H7 (cell line): ENCODE results near the gene LEMD1. TPM values are rescaled to one million over a fixed set of nuclear protein-coding genes. Genes with fewer than 3 reads are reported as not detected.
A peak's percentile ranks its signal among the peaks of the same experiment; 100 is the strongest.
"Not testable (repeated sequence)": the region's sequence is repeated elsewhere in the genome, so short reads cannot be mapped to it uniquely, and the experiment has no call there.

Source experiments
- DNase-seq: peaks from one replicate; pipeline ENCODE4 v3.0.0; 2012
- H3K27me3 ChIP-seq: 2 replicates; pipeline ENCODE4 v1.6.0; 2011; ENCODE audit warnings: mild to moderate bottlenecking, low read length; ENCODE audit not compliant: control insufficient read depth, insufficient read depth
- H3K36me3 ChIP-seq: replicated peaks from 2 replicates; pipeline ENCODE4 v1.5.1; 2011; ENCODE audit warnings: low read length; ENCODE audit not compliant: control insufficient read depth, insufficient read depth
- H3K4me3 ChIP-seq: 2 replicates; pipeline ENCODE4 v1.5.1; 2011; ENCODE audit warnings: low read depth, mild to moderate bottlenecking, control low read depth, low read length, moderate library complexity; ENCODE audit not compliant: insufficient read depth
- total RNA-seq: library from RNA; depleted of rRNA; stranded (reverse); fragments of >200 nt; shearing (Covaris generic); gene quantifications from 2 replicates; pipeline ENCODE4 v1.2.3, GENCODE V29; 2014

LEMD1 gene
- total RNA-seq, 1 experiment from 2014 or later: 19.4 TPM

GRCh38 chr1:205370780-205371179 is 51.1 kb downstream of the LEMD1 start:
- no peaks in the 10 kb centered on the region for H3K36me3 ChIP-seq
- no peak overlapping the region for H3K4me3 ChIP-seq
- no peaks in the 10 kb centered on the region for H3K27me3 ChIP-seq
- no peak for DNase-seq

DNA sequence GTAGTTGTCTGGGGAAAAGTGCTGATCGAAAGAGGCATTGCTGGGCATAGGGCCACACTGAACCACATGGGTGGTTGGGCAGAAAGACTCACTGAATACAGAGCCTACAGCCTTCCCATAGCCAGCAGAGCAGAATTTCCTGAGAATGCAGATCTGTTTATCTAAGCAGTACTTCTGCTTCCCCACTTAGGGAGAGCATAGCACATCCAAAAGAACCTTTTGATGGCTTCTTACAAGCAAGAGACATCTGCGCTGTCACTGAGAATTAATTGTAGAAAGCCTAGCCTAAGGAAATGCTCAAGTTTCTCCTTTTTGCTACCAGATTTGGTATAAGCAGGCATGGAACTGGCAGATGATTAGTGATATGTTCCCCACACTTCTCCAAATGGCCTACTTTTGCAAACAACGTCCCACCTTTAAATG is 52.1 kb downstream of the LEMD1 start:
- no peak overlapping the region for H3K4me3 ChIP-seq
- DNase-seq: no peak
- H3K36me3 ChIP-seq: no peaks in the 10 kb centered on the region
- no peaks in the 10 kb centered on the region for H3K27me3 ChIP-seq

DNA sequence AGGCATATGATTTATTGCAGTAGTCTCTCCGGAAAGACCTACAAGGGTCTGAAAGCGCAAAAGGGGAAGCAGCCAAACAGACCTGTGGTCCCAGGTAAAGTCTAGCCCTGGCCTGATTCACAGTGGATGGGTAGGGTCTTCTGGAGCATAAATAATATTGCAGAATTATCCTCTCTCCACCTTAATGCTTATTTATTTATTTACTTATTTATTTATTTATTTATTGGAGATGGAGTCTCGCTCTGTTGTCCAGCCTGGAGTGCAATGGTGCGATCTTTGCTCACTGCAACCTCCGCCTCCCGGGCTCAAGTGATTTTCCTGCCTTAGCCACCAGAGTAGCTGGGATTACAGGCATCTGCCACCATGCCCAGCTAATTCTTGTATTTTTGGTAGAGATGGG is 53.4 kb downstream of the LEMD1 start:
- H3K36me3 ChIP-seq: no peaks in the 10 kb centered on the region
- no peaks in the 10 kb centered on the region for H3K27me3 ChIP-seq
- no peak for DNase-seq
- no peak overlapping the region for H3K4me3 ChIP-seq

- Histone ChIP-seq H3K27me3 (no peaks in the 10 kb centered on the region), H3K4me3 (no peak overlapping the region), H3K36me3 (no peaks in the 10 kb centered on the region)
- no peak for DNase-seq
These were observed 55.9 kb downstream of the LEMD1 start for GRCh38 chr1:205365945-205366463.

GRCh38 chr1:205365086-205365485 is 56.8 kb downstream of the LEMD1 start:
- not testable (repeated sequence) for H3K27me3 ChIP-seq, DNase-seq, H3K4me3 ChIP-seq

GRCh38 chr1:205360891-205361290 is 61.0 kb downstream of the LEMD1 start:
- H3K4me3 ChIP-seq: no peak overlapping the region
- H3K36me3 ChIP-seq: no peaks in the 10 kb centered on the region
- no peaks in the 10 kb centered on the region for H3K27me3 ChIP-seq
- DNase-seq: no peak

More at GRCh38 chr1:205365086-205365485, 56.8 kb downstream of the LEMD1 start:
- not testable (repeated sequence) for H3K36me3 ChIP-seq

GRCh38 chr1:205359771-205360565 is 61.9 kb downstream of the LEMD1 start:
- H3K36me3 ChIP-seq: no peaks in the 10 kb centered on the region
- DNase-seq: no peak
- no peaks in the 10 kb centered on the region for H3K27me3 ChIP-seq
- H3K4me3 ChIP-seq: no peak overlapping the region

GRCh38 chr1:205358579-205358978 is 63.3 kb downstream of the LEMD1 start:
- Histone ChIP-seq H3K4me3 (no peak overlapping the region), H3K27me3 (no peaks in the 10 kb centered on the region), H3K36me3 (no peaks in the 10 kb centered on the region)
- DNase-seq: no peak

DNA sequence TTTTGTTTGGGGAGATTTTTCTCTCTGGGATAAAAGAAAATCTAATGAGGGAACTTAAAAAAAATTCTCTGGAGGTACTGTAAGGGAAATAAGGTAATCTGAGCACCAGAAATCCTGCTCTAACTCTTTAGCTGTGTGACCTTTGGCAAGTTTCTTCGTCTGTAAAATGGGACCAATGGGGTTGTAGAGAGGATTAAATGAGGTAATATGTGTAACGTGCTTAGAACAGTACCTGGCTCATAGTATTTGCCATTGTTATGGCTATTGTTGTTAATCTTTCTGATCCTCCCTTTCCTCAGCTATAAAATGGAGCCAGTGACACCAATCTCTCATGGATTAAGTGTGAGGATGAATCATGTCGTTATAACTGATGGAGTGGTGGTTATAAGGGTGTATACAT is 64.3 kb downstream of the LEMD1 start:
- no peak overlapping the region for H3K4me3 ChIP-seq
- DNase-seq: no peak
- H3K27me3 ChIP-seq: no peaks in the 10 kb centered on the region
- no peaks in the 10 kb centered on the region for H3K36me3 ChIP-seq

DNA sequence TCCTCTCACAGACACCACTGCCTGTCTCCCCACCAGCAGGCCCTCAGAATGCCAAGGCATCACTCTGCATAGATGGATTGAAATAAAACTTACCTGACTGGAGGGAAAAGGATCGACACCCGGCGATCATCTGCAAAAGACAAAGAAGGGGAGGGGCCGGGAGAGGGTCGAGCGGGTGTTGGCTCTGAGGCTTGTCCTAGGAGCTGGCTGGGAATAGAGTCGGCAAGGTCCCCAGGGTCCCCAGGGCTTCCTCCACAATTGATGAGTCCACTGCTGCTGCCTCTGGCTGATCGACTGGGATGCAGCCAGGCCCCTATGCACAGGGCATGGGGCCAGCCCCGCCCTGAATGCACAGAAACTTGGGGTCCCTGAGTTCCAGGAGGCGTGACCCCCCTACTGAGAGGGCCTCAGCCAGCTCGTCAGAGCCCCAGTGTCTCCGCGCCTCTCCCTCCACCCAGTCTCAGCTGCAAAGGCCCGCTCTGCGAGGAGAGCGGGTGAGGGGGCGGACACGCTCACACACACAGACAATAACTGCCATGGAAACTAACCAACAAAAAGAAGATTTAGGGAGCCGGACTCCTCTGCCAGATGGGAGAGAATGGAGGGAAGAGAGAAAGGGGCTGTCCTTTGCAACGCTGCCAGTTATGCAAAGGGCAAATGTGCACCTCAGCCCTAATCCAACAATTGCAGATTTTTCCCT is 65.3 kb downstream of the LEMD1 start, which contains the start of gene KLHDC8A:
KLHDC8A (minus strand) TSS at position 483 of the 700 bp plus-strand sequence. CDS start 13,318 bp downstream, outside the sequence.
- peak; percentile 54 for DNase-seq
- H3K4me3 ChIP-seq: no peak within 1 kb of the TSS
- H3K36me3 ChIP-seq: no peaks in the 10 kb centered on the region
- H3K27me3 ChIP-seq: no peaks in the 10 kb centered on the region

GRCh38 chr1:205355075-205355453 is 66.8 kb downstream of the LEMD1 start:
- H3K36me3 ChIP-seq: no peaks in the 10 kb centered on the region
- H3K4me3 ChIP-seq: no peak overlapping the region
- no peak for DNase-seq
- H3K27me3 ChIP-seq: no peaks in the 10 kb centered on the region

DNA sequence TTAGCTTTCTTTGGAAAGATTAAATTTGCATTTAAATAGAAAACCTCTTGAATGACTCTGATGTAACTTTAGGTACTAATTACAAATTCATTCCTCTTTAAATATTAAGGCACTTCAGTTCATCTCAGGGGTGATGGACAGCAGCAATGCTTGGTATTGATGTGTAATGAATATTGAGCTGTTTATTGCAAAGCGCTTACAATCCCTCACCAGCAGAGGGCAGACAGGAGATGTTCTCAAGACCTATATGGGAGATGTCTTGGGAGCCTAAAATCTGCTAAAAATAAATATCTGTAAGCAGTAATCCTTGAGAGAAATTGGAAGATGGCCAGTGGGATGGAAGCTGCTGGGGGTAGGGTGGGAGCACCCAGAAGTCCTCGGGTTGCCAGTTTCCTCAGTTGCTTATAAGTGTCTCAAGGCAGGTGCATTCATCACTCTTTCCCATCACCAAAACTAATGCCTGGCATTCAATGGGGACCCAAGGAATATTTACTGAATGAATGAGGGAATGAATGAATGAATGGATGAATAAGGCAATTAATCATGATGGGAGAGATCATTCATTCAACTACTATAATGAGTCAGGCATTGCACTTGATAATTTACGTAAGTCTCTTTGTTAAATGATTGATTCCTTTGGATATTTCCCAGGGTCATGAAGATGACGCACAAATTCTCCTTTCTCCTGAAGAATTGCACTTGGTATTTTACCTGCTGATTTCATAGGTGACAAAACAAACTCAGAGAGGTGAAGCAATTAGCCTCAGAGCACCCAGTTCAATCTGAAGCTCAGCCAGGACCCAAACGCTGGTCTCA is 67.4 kb downstream of the LEMD1 start:
- Histone ChIP-seq H3K36me3 (no peaks in the 10 kb centered on the region), H3K27me3 (no peaks in the 10 kb centered on the region), H3K4me3 (no peak overlapping the region)
- peak; percentile 61 for DNase-seq

GRCh38 chr1:205353612-205354011 is 68.2 kb downstream of the LEMD1 start:
- H3K4me3 ChIP-seq: no peak overlapping the region

GRCh38 chr1:205353191-205353590 is 68.7 kb downstream of the LEMD1 start:
- no peak for DNase-seq
- H3K27me3 ChIP-seq: no peaks in the 10 kb centered on the region
- H3K36me3 ChIP-seq: no peaks in the 10 kb centered on the region
- H3K4me3 ChIP-seq: no peak overlapping the region

More at GRCh38 chr1:205353612-205354011, 68.2 kb downstream of the LEMD1 start:
- Histone ChIP-seq H3K27me3 (no peaks in the 10 kb centered on the region), H3K36me3 (no peaks in the 10 kb centered on the region)
- no peak for DNase-seq
